ENCODE data around the gene SYDE1.

Gene SYDE1

DNA sequence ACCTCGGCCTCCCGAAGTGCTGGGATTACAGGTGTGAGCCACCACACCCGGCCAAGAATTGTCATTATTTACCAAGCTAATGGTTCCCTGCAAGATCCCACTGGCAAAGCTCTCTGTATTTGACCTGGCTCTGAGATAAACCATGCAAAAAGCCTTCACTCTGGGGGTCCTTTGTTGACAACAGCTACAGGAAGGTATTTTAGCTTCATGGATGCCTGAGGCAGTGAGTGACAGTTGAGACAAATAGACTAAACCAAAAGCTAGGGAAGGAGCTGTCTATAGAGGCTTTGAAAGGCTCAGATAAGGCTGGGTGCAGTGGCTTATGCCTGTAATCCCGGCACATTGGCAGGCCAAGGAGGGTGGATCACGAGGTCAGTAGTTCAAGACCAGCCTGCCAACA, 48.1 kb downstream of the SYDE1 start:
- in situ Hi-C loops (cut with HindIII; ENCODE audit: low pct_ligation_motif_present, low sequenced_read_pairs) = no loop called here
- no peak overlapping the region for H3K4me3 ChIP-seq (ENCODE audit: low read depth, low read length)
- no peak for DNase-seq
- H3K27ac ChIP-seq = no peak overlapping the region
- no peaks in the 10 kb centered on the region for H3K36me3 ChIP-seq (replicated peaks)
- no peak for TF ChIP-seq CTCF (IDR thresholded peaks at IDR 0.05; ENCODE audit: low read depth, low read length, missing control alignments)
- H3K27me3 ChIP-seq (replicated peaks) = no peaks in the 10 kb centered on the region

DNA sequence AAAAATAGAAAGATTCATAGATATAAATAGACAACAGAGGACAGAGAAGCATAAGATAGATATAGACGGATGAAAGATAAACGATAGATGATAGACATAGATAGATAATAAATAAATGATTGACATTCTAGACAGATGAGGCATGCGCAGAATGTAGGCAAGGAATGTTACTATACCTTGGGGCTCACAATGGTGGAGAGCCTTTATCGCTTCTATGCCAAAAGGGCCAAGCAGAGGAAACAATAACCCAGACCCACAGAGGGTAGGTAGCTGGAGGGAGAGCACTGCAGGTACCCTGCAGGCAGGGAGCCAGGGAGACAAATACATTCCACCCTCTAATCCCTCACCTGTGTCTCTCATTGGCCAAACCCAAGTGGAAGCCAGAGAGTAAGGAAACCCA, 49.2 kb downstream of the SYDE1 start:
- Histone ChIP-seq H3K36me3 (replicated peaks) (peaks cover 10% of the 10 kb centered on the region), H3K27me3 (replicated peaks) (no peaks in the 10 kb centered on the region), H3K4me3 (ENCODE audit: low read depth, low read length) (no peak overlapping the region), H3K27ac (no peak overlapping the region)
- no peak for DNase-seq
- TF ChIP-seq CTCF (IDR thresholded peaks at IDR 0.05; ENCODE audit: low read depth, low read length, missing control alignments) = no peak
- in situ Hi-C loops (cut with HindIII; ENCODE audit: low pct_ligation_motif_present, low sequenced_read_pairs) = no loop called here

GRCh38 chr19:15159251-15159650, 52.0 kb downstream of the SYDE1 start:
- Histone ChIP-seq H3K4me3 (ENCODE audit: low read depth, low read length) (no peak overlapping the region), H3K27me3 (replicated peaks) (no peaks in the 10 kb centered on the region), H3K36me3 (replicated peaks) (peaks cover 29% of the 10 kb centered on the region), H3K27ac (no peak overlapping the region)
- in situ Hi-C loops (cut with HindIII; ENCODE audit: low pct_ligation_motif_present, low sequenced_read_pairs) = no loop called here
- DNase-seq = no peak
- TF ChIP-seq CTCF (IDR thresholded peaks at IDR 0.05; ENCODE audit: low read depth, low read length, missing control alignments) = no peak

DNA sequence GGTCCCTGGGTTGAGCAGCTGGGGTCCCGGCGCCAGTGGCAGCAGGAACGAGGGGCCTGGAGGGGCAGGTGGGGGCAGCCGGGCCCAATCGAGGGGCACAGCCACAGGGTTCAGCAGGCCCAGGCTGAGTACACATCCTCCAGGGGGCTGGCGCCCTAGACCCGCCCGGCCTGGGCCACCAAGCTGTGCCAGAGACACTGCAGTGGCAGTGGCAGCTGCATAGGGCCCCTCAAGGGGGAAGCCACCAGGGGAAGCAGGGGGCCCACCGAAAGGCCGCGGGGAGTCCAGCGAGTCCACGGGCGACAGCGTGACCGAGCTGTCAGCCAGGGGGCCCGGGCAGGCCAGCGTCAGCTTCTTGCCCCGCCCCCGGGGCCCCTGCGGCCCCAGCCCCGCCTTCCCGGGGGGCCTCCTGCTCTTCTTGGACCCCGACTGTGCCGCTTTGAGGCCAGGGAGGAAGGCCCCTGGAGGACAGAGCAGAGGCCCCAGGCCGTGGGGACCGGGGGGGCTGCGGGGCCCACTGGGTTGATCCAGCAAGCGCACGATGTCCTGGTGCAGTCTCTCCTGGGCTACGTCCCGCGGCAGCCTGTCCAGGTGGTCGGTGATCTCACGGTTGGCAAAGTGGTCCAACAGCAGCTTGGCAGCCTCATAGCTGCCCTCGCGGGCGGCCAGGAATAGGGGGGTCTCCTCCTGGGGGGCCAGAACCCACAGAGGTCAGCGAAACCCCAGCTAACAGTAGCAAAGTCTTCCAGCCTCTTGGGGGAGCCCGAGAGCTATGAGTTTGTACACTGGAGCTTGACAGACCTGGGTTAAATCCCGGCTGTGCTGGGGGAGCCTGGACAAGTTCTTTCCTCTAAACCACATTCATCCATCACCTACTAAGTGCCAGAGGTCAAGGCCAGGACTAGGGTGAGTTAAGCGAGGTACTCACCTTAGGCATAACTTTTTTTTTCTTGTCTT, 54.1 kb downstream of the SYDE1 start:
- in situ Hi-C loops (cut with HindIII; ENCODE audit: low pct_ligation_motif_present, low sequenced_read_pairs) = no loop called here
- Histone ChIP-seq H3K36me3 (replicated peaks) (peaks cover 48% of the 10 kb centered on the region), H3K27me3 (replicated peaks) (no peaks in the 10 kb centered on the region), H3K27ac (no peak overlapping the region), H3K4me3 (ENCODE audit: low read depth, low read length) (no peak overlapping the region)
- no peak for DNase-seq
- peak; percentile 57 for TF ChIP-seq CTCF (IDR thresholded peaks at IDR 0.05; ENCODE audit: low read depth, low read length, missing control alignments)

Data from brain microvascular endothelial cell (primary cell).